ENCODE results near the gene SMURF2.

DNA sequence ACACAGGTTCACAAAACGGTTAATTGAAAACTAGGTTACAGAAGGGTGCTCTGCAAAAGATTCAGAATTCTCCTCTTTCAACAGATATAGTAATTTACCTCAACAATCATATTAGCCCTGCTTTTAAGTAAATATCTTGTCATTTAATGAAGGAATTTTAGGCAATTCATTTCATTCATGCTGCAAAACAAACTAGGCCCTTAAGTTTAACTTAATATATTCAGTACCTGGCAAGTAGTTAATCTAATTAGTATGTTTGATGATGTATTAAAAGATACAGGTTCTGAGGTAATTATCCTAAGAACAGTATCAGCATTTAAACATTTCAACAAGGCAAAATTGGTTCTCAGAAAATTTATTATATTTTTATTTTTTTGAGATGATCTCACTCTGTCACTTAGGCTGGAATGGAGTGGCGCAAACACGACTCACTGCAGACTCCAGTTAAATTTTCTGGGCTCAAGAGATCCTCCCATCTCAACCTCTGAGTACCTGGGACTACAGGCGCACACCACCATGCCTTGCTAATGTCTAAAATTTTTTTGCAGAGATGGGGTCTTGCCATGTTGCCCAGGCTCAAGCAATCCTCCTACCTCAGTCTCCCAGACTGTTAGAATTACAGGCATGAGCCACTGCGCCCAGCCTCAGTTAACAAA, 44.9 kb downstream of the SMURF2 start:
- TF ChIP-seq ESRRG (CRISPR knock-in tag; IDR thresholded peaks at IDR 0.05) = no peak
- peak; percentile 83 for TF ChIP-seq TCF4 (CRISPR knock-in tag; IDR thresholded peaks at IDR 0.05; ENCODE audit: borderline replicate concordance)
- no peak for TF ChIP-seq RARB (CRISPR knock-in tag; IDR thresholded peaks at IDR 0.05)
- TF ChIP-seq ZFP30 (CRISPR knock-in tag; IDR thresholded peaks at IDR 0.05) = no peak
- TF ChIP-seq ARNTL (CRISPR knock-in tag; IDR thresholded peaks at IDR 0.05; ENCODE audit: borderline replicate concordance, low read depth) = no peak
- TF ChIP-seq ISL1 (CRISPR knock-in tag; IDR thresholded peaks at IDR 0.05) = peak; percentile 89
- TF ChIP-seq, protein P1, sequence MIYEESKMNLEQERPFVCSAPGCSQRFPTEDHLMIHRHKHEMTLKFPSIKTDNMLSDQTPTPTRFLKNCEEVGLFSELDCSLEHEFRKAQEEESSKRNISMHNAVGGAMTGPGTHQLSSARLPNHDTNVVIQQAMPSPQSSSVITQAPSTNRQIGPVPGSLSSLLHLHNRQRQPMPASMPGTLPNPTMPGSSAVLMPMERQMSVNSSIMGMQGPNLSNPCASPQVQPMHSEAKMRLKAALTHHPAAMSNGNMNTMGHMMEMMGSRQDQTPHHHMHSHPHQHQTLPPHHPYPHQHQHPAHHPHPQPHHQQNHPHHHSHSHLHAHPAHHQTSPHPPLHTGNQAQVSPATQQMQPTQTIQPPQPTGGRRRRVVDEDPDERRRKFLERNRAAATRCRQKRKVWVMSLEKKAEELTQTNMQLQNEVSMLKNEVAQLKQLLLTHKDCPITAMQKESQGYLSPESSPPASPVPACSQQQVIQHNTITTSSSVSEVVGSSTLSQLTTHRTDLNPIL (CRISPR knock-in tag; IDR thresholded peaks at IDR 0.05; ENCODE audit: low read depth) = peak; percentile 42
- TF ChIP-seq, protein P2, sequence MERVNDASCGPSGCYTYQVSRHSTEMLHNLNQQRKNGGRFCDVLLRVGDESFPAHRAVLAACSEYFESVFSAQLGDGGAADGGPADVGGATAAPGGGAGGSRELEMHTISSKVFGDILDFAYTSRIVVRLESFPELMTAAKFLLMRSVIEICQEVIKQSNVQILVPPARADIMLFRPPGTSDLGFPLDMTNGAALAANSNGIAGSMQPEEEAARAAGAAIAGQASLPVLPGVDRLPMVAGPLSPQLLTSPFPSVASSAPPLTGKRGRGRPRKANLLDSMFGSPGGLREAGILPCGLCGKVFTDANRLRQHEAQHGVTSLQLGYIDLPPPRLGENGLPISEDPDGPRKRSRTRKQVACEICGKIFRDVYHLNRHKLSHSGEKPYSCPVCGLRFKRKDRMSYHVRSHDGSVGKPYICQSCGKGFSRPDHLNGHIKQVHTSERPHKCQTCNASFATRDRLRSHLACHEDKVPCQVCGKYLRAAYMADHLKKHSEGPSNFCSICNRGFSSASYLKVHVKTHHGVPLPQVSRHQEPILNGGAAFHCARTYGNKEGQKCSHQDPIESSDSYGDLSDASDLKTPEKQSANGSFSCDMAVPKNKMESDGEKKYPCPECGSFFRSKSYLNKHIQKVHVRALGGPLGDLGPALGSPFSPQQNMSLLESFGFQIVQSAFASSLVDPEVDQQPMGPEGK (CRISPR knock-in tag; IDR thresholded peaks at IDR 0.05; ENCODE audit: borderline replicate concordance) = no peak
- no peak for TF ChIP-seq ZNF8 (CRISPR knock-in tag; IDR thresholded peaks at IDR 0.05)
- no peak for TF ChIP-seq ZNF565 (CRISPR knock-in tag; conservative IDR thresholded peaks at IDR 0.05; ENCODE audit: low read depth)
- no peak for TF ChIP-seq CSDC2 (CRISPR knock-in tag; IDR thresholded peaks at IDR 0.05)
- TF ChIP-seq TSHZ2 (CRISPR knock-in tag; IDR thresholded peaks at IDR 0.05) = peak; percentile 50; the same call in 1 of the 2 replicates
- TF ChIP-seq OSR1 (CRISPR knock-in tag; IDR thresholded peaks at IDR 0.05) = no peak
- TF ChIP-seq, protein P3, sequence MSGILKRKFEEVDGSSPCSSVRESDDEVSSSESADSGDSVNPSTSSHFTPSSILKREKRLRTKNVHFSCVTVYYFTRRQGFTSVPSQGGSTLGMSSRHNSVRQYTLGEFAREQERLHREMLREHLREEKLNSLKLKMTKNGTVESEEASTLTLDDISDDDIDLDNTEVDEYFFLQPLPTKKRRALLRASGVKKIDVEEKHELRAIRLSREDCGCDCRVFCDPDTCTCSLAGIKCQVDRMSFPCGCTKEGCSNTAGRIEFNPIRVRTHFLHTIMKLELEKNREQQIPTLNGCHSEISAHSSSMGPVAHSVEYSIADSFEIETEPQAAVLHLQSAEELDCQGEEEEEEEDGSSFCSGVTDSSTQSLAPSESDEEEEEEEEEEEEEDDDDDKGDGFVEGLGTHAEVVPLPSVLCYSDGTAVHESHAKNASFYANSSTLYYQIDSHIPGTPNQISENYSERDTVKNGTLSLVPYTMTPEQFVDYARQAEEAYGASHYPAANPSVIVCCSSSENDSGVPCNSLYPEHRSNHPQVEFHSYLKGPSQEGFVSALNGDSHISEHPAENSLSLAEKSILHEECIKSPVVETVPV (CRISPR knock-in tag; IDR thresholded peaks at IDR 0.05) = no peak
